ENCODE measurements around the gene SSBP4.

DNA sequence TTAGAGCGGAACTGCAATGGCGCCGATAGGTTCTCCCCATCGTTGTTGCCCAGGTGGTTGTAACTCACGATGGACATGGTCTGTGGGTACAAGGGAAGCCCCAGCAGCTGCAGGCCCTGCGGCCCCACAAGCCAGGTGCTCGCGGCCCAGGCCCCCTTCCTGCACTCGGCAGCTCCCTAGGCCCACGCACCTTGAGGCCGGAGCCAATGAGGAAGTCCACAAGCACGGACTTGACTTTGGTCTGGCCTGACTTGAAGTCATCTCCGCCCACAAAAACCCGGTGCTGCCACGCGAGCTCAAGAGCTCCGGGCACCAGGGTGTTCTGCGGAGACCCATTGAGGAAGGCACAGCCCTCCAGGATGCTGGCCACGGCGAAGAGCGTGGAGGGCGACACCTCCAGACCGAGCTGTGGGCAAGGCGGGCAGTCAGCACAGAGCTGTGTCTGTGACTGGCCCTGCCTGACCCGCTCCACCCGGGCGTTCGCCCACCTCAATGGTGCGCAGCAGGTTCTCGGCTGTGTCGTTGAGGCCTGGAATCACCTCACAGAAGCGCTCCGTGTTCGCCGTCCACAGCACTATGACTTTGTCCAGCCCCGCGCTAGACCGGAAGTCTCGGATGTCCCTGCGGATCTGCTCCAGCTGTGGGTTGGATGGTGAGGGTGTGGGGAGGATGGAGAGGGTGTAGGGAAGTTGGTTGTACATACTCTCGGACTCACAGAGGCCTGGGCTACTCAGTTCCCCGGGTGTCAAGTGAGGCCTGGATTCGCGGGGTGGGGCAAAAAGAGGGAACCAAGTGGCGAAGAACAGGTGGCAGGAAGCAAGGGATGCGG lies 16.9 kb downstream of the SSBP4 start:
- TF ChIP-seq, protein P1, sequence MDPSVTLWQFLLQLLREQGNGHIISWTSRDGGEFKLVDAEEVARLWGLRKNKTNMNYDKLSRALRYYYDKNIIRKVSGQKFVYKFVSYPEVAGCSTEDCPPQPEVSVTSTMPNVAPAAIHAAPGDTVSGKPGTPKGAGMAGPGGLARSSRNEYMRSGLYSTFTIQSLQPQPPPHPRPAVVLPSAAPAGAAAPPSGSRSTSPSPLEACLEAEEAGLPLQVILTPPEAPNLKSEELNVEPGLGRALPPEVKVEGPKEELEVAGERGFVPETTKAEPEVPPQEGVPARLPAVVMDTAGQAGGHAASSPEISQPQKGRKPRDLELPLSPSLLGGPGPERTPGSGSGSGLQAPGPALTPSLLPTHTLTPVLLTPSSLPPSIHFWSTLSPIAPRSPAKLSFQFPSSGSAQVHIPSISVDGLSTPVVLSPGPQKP (IDR thresholded peaks at IDR 0.05; ENCODE audit: borderline replicate concordance, low read depth, low read length): no peak
- TF ChIP-seq, protein P2, sequence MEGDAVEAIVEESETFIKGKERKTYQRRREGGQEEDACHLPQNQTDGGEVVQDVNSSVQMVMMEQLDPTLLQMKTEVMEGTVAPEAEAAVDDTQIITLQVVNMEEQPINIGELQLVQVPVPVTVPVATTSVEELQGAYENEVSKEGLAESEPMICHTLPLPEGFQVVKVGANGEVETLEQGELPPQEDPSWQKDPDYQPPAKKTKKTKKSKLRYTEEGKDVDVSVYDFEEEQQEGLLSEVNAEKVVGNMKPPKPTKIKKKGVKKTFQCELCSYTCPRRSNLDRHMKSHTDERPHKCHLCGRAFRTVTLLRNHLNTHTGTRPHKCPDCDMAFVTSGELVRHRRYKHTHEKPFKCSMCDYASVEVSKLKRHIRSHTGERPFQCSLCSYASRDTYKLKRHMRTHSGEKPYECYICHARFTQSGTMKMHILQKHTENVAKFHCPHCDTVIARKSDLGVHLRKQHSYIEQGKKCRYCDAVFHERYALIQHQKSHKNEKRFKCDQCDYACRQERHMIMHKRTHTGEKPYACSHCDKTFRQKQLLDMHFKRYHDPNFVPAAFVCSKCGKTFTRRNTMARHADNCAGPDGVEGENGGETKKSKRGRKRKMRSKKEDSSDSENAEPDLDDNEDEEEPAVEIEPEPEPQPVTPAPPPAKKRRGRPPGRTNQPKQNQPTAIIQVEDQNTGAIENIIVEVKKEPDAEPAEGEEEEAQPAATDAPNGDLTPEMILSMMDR (conservative IDR thresholded peaks at IDR 0.05; ENCODE audit: low read depth, low read length): no peak
- 0 out of 2 replicates have a peak, but pooled peaks have one; percentile 4 for TF ChIP-seq POLR2A (IDR thresholded peaks at IDR 0.05; ENCODE audit: low read depth, low read length)
